ENCODE results near the gene RASGRP4. TPM values are rescaled to one million over a fixed set of nuclear protein-coding genes. Genes with fewer than 3 reads are reported as not detected.

The RASGRP4 gene
- total RNA-seq, 1 experiment from 2014 or later = not detected

GRCh38 chr19:38391911-38392464, 34.0 kb downstream of the RASGRP4 start:
- H3K4me1 ChIP-seq = peaks cover 20% of the 10 kb centered on the region
- peaks cover 13% of the 10 kb centered on the region for H3K36me3 Mint-ChIP-seq (ENCODE audit: insufficient read depth, unreplicated experiment)
- no peaks in the 10 kb centered on the region for H3K27me3 Mint-ChIP-seq (ENCODE audit: insufficient read depth, unreplicated experiment)
- ChIA-PET POLR2A (interaction anchor here (0.6 kb wide), 1 partner anchor 639 kb away, joined by 5 read pairs; no protein-coding TSS in a partner anchor), CTCF (no interaction called here)
- TF ChIP-seq CTCF (IDR thresholded peaks at IDR 0.05; ENCODE audit: insufficient read depth in 1 of 2, low read depth in 1 of 2, low read length in 1 of 2, severe bottlenecking in 1 of 2, unreplicated experiment in 1 of 2) = no peak
- H3K27me3 ChIP-seq (replicated peaks; ENCODE audit: control insufficient read depth, insufficient read depth, low read length) = no peaks in the 10 kb centered on the region
- no peaks in the 10 kb centered on the region for H3K9me3 Mint-ChIP-seq (ENCODE audit: unreplicated experiment)
- DNase-seq = no peak
- H3K36me3 ChIP-seq (ENCODE audit: control insufficient read depth, insufficient read depth, low read length) = no peaks in the 10 kb centered on the region
- BruUV-seq (replicated peaks) = no TSS peak
- intact Hi-C loops (cut with micrococcal nuclease; ENCODE audit: unreplicated experiment) = no loop called here
- H3K4me3 ChIP-seq (ENCODE audit: low read depth, low read length) = no peak overlapping the region
- H3K4me1 Mint-ChIP-seq (ENCODE audit: low read depth, unreplicated experiment) = peaks cover 23% of the 10 kb centered on the region
- no peaks in the 10 kb centered on the region for H3K9me3 ChIP-seq
- H3K4me3 Mint-ChIP-seq (ENCODE audit: unreplicated experiment) = no peak overlapping the region
- no peak overlapping the region for H3K27ac Mint-ChIP-seq (ENCODE audit: unreplicated experiment)

DNA sequence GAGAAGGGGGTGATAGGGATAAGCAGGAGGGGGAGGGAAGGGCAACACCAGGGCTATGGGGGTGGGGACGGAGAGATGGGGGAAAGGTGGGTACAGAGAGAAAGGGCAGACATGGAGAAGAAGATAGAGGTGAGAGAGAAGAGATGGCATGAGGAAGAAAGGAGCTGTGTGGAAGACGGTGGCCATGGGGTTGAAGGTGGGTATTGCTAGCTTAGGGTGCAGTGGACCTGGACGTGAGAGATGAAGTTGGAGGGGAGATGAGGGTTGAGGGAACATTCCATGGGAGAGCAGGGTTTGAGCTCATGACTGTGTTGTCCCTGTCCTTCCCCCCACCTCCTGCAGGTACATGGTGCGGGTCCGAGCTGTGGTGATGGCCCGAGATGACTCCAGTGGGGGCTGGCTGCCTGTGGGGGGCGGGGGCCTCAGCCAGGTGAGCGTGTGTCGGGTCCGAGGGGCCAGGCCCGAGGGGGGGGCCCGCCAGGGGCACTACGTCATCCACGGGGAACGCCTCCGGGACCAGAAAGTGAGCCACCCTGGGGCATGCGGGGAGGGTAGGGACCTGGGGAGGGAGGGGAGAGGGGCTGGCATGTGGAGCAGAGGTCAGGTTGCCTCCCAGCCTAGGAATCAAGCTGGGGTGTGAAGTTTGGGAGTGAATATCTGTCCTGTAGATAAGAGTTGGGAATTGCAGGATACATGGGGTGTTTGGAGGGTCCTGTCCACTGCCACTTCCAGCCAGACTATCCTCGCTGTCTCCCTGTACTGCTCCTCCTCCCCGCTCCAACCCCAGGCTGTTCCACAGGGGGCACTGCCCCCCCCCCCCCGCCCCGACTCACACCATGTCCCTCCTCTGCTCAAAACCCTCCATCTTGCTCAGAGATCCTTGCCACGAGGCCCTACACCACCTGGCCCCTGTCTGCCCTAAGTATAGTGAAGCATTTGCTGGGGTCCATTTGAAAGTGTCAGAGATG, 35.8 kb downstream of the RASGRP4 start:
- TF ChIP-seq CTCF (IDR thresholded peaks at IDR 0.05; ENCODE audit: insufficient read depth in 1 of 2, low read depth in 1 of 2, low read length in 1 of 2, severe bottlenecking in 1 of 2, unreplicated experiment in 1 of 2) = no peak
- ChIA-PET POLR2A (interaction anchor here (0.5 to 1.4 kb wide), 4 partner anchors 14 to 459 kb away, joined by 3 to 8 read pairs (median 4); partner anchors contain the start of gene PSMD8), CTCF (interaction anchor here (0.6 to 1.1 kb wide), 2 partner anchors 13 to 30 kb away, joined by 4 to 7 read pairs; partner anchors contain the start of gene FAM98C)
- H3K4me3 Mint-ChIP-seq (ENCODE audit: unreplicated experiment) = no peak overlapping the region
- no peaks in the 10 kb centered on the region for H3K36me3 ChIP-seq (ENCODE audit: control insufficient read depth, insufficient read depth, low read length)
- intact Hi-C loops (cut with micrococcal nuclease; ENCODE audit: unreplicated experiment) = no loop called here
- H3K9me3 ChIP-seq = no peaks in the 10 kb centered on the region
- no TSS peak for BruUV-seq (replicated peaks)
- no peak overlapping the region for H3K27ac Mint-ChIP-seq (ENCODE audit: unreplicated experiment)
- H3K36me3 Mint-ChIP-seq (ENCODE audit: insufficient read depth, unreplicated experiment) = peaks cover 18% of the 10 kb centered on the region
- H3K4me3 ChIP-seq (ENCODE audit: low read depth, low read length) = no peak overlapping the region
- H3K9me3 Mint-ChIP-seq (ENCODE audit: unreplicated experiment) = no peaks in the 10 kb centered on the region
- no peaks in the 10 kb centered on the region for H3K27me3 ChIP-seq (replicated peaks; ENCODE audit: control insufficient read depth, insufficient read depth, low read length)
- no peaks in the 10 kb centered on the region for H3K27me3 Mint-ChIP-seq (ENCODE audit: insufficient read depth, unreplicated experiment)
- peak in 1 of 2 experiments; percentile 28 for DNase-seq
- H3K4me1 Mint-ChIP-seq (ENCODE audit: low read depth, unreplicated experiment) = peaks cover 23% of the 10 kb centered on the region
- peaks cover 29% of the 10 kb centered on the region for H3K4me1 ChIP-seq
